ENCODE results near the gene ALMS1. TPM values are rescaled to one million over a fixed set of nuclear protein-coding genes. Genes with fewer than 3 reads are reported as not detected.
"Not testable (repeated sequence)": the region's sequence is repeated elsewhere in the genome, so short reads cannot be mapped to it uniquely, and the experiment has no call there.

Gene ALMS1
- total RNA-seq, 2 donors from 2014 or later, result 52.4 to 56.1 TPM

- Mint-ChIP-seq H3K4me3 (no peak overlapping the region), H3K27ac (no peak overlapping the region), H3K27me3 (ENCODE audit: insufficient read depth) (peaks cover 4% of the 10 kb centered on the region), H3K36me3 (ENCODE audit: low read depth) (no peaks in the 10 kb centered on the region), H3K9me3 (no peaks in the 10 kb centered on the region), H3K4me1 (no peaks in the 10 kb centered on the region)
- no peak overlapping the region for H3K9ac ChIP-seq (ENCODE audit: extremely low read depth, low read length, poor library complexity, severe bottlenecking)
- no peaks in the 10 kb centered on the region for H3K9me3 ChIP-seq (ENCODE audit: control insufficient read depth, low read length)
- no peaks in the 10 kb centered on the region for H3K4me1 ChIP-seq (ENCODE audit: control insufficient read depth, insufficient read depth, low read length)
- WGBS, 2 experiments (ENCODE audit: insufficient coverage in 1 of 2, insufficient read length in 1 of 2), result 73 to 84% methylated on average over 1 to 3 of the region's 3 CpGs
- H3K4me3 ChIP-seq (ENCODE audit: low read length), result no peak overlapping the region
- H3K27ac ChIP-seq (ENCODE audit: low read depth, low read length), result no peak overlapping the region
- no peaks in the 10 kb centered on the region for H3K36me3 ChIP-seq (ENCODE audit: control insufficient read depth, insufficient read depth, low read length)
- TF ChIP-seq CTCF (conservative IDR thresholded peaks at IDR 0.05), result no peak
- DNase-seq, result no peak
- H3K27me3 ChIP-seq (ENCODE audit: control insufficient read depth, insufficient read depth, low read length, poor library complexity, severe bottlenecking), result peaks cover 10% of the 10 kb centered on the region
Observed at GRCh38 chr2:73339201-73339600, 46.4 kb upstream of the ALMS1 start.

- H3K27ac Mint-ChIP-seq, result no peak overlapping the region
- H3K27me3 Mint-ChIP-seq (ENCODE audit: insufficient read depth), result peaks cover 6% of the 10 kb centered on the region
- Histone ChIP-seq H3K36me3 (ENCODE audit: control insufficient read depth, insufficient read depth, low read length) (no peaks in the 10 kb centered on the region), H3K9me3 (ENCODE audit: control insufficient read depth, low read length) (no peaks in the 10 kb centered on the region), H3K4me1 (ENCODE audit: control insufficient read depth, insufficient read depth, low read length) (no peaks in the 10 kb centered on the region), H3K9ac (ENCODE audit: extremely low read depth, low read length, poor library complexity, severe bottlenecking) (no peak overlapping the region), H3K27me3 (ENCODE audit: control insufficient read depth, insufficient read depth, low read length, poor library complexity, severe bottlenecking) (peaks cover 12% of the 10 kb centered on the region), H3K27ac (ENCODE audit: low read depth, low read length) (no peak overlapping the region), H3K4me3 (ENCODE audit: low read length) (no peak overlapping the region)
- no peaks in the 10 kb centered on the region for H3K4me1 Mint-ChIP-seq
- DNase-seq, result no peak
- no peak overlapping the region for H3K4me3 Mint-ChIP-seq
- no peak for TF ChIP-seq CTCF (conservative IDR thresholded peaks at IDR 0.05)
- no peaks in the 10 kb centered on the region for H3K36me3 Mint-ChIP-seq (ENCODE audit: low read depth)
- H3K9me3 Mint-ChIP-seq, result no peaks in the 10 kb centered on the region
- 82 to 92% methylated on average over 3 of the region's 3 CpGs for WGBS, 2 experiments (ENCODE audit: insufficient coverage in 1 of 2, insufficient read length in 1 of 2)
Observed at GRCh38 chr2:73341039-73341438, 44.6 kb upstream of the ALMS1 start.

GRCh38 chr2:73343992-73344391 is 41.6 kb upstream of the ALMS1 start:
- no peak overlapping the region for H3K27ac ChIP-seq (ENCODE audit: low read depth, low read length)
- DNase-seq, result no peak

GRCh38 chr2:73344747-73345146 is 40.9 kb upstream of the ALMS1 start:
- not testable (repeated sequence) for H3K4me1 Mint-ChIP-seq; H3K4me1 ChIP-seq (ENCODE audit: control insufficient read depth, insufficient read depth, low read length); H3K4me3 Mint-ChIP-seq; H3K27ac Mint-ChIP-seq; DNase-seq; H3K4me3 ChIP-seq (ENCODE audit: low read length); H3K9ac ChIP-seq (ENCODE audit: extremely low read depth, low read length, poor library complexity, severe bottlenecking); H3K27ac ChIP-seq (ENCODE audit: low read depth, low read length); H3K36me3 Mint-ChIP-seq (ENCODE audit: low read depth); H3K9me3 ChIP-seq (ENCODE audit: control insufficient read depth, low read length); H3K36me3 ChIP-seq (ENCODE audit: control insufficient read depth, insufficient read depth, low read length); H3K9me3 Mint-ChIP-seq
- H3K27me3 Mint-ChIP-seq (ENCODE audit: insufficient read depth), result peaks cover 22% of the 10 kb centered on the region
- peaks cover 22% of the 10 kb centered on the region for H3K27me3 ChIP-seq (ENCODE audit: control insufficient read depth, insufficient read depth, low read length, poor library complexity, severe bottlenecking)
- 87 to 93% methylated on average over 3 of the region's 3 CpGs for WGBS, 2 experiments (ENCODE audit: insufficient coverage in 1 of 2, insufficient read length in 1 of 2)

More at GRCh38 chr2:73343992-73344391, 41.6 kb upstream of the ALMS1 start:
- Histone ChIP-seq H3K9me3 (ENCODE audit: control insufficient read depth, low read length) (no peaks in the 10 kb centered on the region), H3K9ac (ENCODE audit: extremely low read depth, low read length, poor library complexity, severe bottlenecking) (no peak overlapping the region), H3K36me3 (ENCODE audit: control insufficient read depth, insufficient read depth, low read length) (no peaks in the 10 kb centered on the region), H3K4me1 (ENCODE audit: control insufficient read depth, insufficient read depth, low read length) (no peaks in the 10 kb centered on the region), H3K27me3 (ENCODE audit: control insufficient read depth, insufficient read depth, low read length, poor library complexity, severe bottlenecking) (peaks cover 22% of the 10 kb centered on the region), H3K4me3 (ENCODE audit: low read length) (no peak overlapping the region)
- Mint-ChIP-seq H3K27ac (no peak overlapping the region), H3K4me3 (no peak overlapping the region), H3K27me3 (ENCODE audit: insufficient read depth) (peaks cover 18% of the 10 kb centered on the region), H3K36me3 (ENCODE audit: low read depth) (no peaks in the 10 kb centered on the region), H3K9me3 (no peaks in the 10 kb centered on the region), H3K4me1 (no peaks in the 10 kb centered on the region)
- 76 to 91% methylated on average over 3 to 5 of the region's 5 CpGs for WGBS, 2 experiments (ENCODE audit: insufficient coverage in 1 of 2, insufficient read length in 1 of 2)
- no peak for TF ChIP-seq CTCF (conservative IDR thresholded peaks at IDR 0.05)
